LoVo (cell line): Measurements from ENCODE around the gene NIPSNAP3A.
A peak's percentile ranks its signal among the peaks of the same experiment; 100 is the strongest.
"Not testable (repeated sequence)": the region's sequence is repeated elsewhere in the genome, so short reads cannot be mapped to it uniquely, and the experiment has no call there.

Source experiments
- DNase-seq: peaks from one replicate; pipeline ENCODE4 v3.0.0-alpha.2; 2016; ENCODE audit warnings: low spot score

Gene NIPSNAP3A

DNA sequence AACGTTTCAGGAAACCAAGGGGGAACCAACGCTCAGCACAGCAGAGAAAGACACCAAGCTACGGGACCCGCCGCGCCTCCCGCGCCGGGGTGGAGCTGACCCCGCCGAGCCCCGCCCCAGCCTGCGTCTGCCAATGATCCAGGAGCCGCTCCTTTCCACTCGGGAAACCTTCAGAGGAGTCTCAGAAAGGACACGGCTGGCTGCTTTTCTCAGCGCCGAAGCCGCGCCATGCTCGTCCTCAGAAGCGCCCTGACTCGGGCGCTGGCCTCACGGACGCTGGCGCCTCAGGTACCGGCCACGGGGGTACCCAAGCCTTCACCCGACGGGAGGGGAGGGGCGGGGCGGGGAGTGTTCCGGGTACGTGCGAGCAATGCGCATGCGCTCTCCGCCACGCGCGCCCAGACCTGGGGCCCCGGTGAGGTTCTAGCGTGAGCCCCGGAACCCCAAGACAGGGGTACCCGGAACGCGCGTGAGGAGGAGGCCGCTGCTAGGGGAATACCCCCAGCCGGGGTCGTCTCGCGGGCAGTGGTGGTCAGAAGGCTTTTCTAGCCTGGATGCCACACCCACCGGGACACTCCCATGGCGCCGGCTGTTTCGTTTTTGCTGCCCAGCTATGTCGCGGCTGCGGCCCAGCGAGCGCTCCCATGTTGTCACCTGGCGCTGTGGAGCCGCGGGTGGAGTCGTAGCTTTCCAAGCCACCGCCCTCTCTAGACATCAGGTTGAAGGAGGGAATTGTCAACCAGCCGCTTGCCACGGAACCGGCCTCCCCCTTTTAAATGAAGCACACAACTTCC, at the start of gene NIPSNAP3A:
TSS of gene NIPSNAP3A (plus strand) at position 119 of the 794 bp plus-strand sequence. CDS start at position 229, 110 bp downstream.
- peak; percentile 87 for DNase-seq

GRCh38 chr9:104700306-104700705, 47.2 kb upstream of the NIPSNAP3A start:
- DNase-seq: no peak

DNA sequence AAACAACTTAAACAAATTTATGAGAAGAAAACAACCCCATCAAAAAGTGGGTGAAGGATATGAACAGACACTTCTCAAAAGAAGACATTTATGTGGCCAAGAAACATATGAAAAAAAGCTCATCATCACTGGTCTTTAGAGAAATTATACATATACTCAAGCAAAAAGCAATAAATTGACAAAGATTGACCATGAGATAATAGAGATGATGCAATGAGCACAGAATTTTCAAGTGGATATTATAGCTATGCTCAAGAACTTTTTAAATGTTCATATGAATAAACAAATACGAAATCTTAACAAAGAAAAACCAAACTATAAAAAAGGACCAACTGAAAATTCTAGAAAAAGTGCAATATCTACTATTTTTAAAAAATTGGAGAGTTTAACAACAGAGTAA, 38.7 kb upstream of the NIPSNAP3A start:
- not testable (repeated sequence) for DNase-seq

GRCh38 chr9:104711604-104712003, 35.9 kb upstream of the NIPSNAP3A start:
- no peak for DNase-seq

- no peak for DNase-seq
These were observed 22.5 kb upstream of the NIPSNAP3A start for GRCh38 chr9:104725014-104725413.

- DNase-seq: no peak
These were observed 9.0 kb upstream of the NIPSNAP3A start for GRCh38 chr9:104738452-104738851.

- no peak for DNase-seq
These were observed 6.9 kb upstream of the NIPSNAP3A start for GRCh38 chr9:104740621-104741020.

- peak; percentile 61 for DNase-seq
These were observed 4.0 kb upstream of the NIPSNAP3A start for GRCh38 chr9:104743376-104743985.

DNA sequence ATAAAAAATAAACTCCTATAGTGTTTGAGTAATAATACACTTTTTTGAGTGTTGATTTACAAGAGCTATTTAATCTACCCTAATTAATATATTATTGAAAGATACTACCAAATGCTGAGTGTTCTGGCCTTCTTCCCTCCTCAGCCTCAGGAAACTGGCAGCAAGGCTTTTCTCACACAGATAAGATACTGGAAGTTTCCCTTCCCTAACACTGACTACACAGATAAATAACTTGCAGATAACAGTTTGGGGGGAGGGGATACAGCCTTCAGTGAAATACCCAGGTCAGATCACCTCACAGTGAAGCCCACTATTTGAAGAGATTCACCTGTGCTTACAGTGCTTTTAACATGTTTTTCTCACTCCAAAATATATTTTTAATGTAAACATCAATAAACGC, 1.6 kb upstream of the NIPSNAP3A start:
- no peak for DNase-seq

GRCh38 chr9:104746285-104746684, 1.2 kb upstream of the NIPSNAP3A start:
- DNase-seq: no peak

- DNase-seq: no peak
These were observed 685 bp upstream of the NIPSNAP3A start for GRCh38 chr9:104746798-104747197.

GRCh38 chr9:104747245-104747564, 278 bp upstream of the NIPSNAP3A start:
- DNase-seq: no peak

DNA sequence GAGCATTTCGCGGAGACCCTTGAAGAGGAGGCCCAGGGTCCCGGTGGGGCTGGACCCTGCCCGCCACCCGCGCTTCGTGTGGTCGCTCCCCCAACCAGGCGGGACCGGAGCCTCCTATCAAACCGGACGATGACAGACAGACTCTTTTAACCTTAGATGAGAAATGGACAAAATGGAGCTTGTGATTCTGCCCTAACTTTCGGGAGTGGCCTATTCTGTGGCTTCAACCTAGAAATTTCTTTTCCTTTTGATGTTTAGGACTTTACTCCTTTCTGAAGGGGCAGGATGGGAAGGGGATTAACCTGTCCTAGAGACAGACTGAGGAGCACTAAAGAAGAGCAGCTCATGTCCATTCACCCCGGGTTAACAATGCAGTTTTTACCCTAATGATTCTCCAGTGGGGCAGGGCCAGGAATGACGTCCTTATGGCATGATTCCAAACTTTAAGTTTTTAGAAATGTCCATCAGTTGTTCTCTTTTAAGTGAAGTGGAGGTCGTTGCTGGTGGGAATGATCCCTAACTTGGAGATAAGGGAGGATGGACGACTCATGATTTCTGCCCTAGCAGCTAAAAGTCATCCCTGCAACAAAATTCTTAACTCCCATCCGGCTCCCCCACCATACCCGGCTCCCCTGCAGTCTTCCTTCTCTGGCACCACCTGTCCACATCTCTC, 1.0 kb downstream of the NIPSNAP3A start:
- DNase-seq: no peak

DNA sequence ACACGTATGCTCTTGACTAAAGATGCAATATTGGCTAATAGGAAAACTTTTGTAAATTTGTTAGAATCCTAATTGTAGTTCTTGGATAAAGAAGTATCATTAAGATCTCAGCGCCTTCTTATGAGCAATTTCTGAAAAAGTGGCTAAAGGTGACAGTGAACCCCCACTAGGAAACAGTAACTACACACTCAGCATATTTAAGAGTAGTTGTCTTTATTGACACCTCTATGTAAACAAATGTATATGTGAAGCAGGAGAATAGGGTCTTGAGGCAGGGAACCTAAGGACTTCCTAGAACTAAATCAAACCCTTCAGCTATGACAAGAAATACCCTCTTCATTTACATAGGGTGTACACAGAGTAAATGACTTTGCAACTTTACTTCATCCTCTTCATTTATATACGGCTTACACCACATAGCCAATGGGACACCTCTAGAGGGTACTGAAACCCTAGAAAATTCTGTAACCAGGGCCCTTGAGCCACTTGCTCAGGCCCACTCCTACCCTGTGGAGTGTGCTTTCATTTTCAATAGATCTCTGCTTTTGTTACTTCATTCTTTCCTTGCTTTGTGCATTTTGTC, 2.8 kb downstream of the NIPSNAP3A start:
- DNase-seq: no peak

GRCh38 chr9:104758974-104759373, 11.5 kb downstream of the NIPSNAP3A start:
- no peak for DNase-seq

- no peak for DNase-seq
These were observed 17.7 kb downstream of the NIPSNAP3A start for GRCh38 chr9:104765138-104765537.

GRCh38 chr9:104766025-104766424, 18.5 kb downstream of the NIPSNAP3A start:
- DNase-seq: no peak

DNA sequence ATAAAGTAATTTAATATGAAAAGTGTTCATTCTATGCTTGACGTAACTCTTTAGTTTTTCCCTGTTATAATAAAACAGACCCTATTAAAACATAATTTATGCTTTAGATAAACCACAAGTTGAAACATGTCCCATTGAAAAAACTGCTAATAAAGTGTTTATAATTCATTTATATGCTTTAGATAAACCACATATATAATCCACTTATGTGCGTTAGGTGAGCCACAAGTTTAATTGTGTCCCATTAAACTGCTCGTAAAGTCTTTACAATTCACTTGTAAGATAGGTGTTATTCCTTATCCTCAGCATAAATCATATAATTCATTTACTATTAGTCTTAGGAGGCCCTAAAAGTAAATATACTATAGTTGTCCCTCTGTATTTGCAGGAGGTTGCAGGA, 20.0 kb downstream of the NIPSNAP3A start:
- no peak for DNase-seq

DNA sequence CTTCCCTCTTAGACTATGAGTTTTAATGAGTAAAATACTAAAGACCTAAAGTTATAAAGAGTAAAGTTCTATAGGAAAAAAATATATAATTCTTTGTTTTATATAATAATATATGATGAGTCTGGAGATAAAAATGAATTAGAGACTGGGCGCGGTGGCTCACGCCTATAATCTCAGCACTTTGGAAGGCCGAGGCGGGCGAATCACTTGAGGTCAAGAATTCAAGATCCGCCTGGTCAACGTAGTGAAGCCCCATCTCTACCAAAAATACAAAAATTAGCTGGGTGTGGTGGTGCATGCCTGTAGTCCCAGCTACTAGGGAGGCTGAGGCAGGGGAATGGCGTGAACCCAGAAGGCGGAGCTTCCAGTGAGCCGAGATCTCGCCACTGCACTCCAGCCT, 21.5 kb downstream of the NIPSNAP3A start:
- not testable (repeated sequence) for DNase-seq

DNA sequence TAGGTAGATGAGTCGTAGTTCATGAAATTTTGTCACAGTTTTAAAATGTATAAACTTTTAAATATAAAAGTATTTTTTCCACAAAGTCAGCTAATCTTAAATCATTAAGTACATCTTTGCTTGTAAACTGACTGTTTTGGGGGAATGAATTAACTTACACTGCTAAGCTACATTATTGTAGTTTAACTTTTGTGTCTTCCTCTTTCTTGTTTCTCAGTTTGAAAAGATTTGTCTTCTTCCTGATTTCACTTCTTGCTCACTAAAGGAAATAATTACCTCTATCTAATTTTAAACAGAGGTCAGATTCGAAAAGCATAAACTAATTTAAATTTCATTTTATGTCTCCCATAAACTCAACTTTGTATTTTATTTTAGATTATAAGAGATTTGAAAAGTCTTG, 22.2 kb downstream of the NIPSNAP3A start:
- no peak for DNase-seq

- no peak for DNase-seq
These were observed 25.4 kb downstream of the NIPSNAP3A start for GRCh38 chr9:104772714-104773510.

DNA sequence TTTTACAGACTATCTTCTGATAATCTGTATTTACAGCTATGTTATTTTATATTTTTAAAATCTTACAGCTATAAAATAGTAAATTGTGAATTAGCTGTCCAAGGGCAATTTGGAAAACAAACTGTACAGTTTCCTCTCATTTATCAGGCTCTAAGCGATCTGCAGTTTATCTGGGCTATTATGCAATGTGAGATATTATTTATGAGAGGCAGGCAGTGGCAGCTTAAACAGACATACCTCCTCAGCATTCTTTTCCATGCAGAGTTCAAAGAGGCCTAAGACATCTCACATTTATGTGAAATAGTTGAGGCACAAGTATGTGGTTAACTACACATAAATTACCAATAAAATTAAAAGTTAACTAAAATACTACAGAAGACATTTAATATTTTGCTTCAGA, 26.6 kb downstream of the NIPSNAP3A start:
- no peak for DNase-seq
